Endothelial cell of umbilical vein (primary cell): ENCODE results near the gene CD163L1. TPM values are rescaled to one million over a fixed set of nuclear protein-coding genes. Genes with fewer than 3 reads are reported as not detected.

Experiments used
- BruUV-seq: library from RNA; stranded (reverse); fragments of 400-500 nt; replicated peaks from 2 replicates; lab custom pipeline; 2021; lab: Mats Ljungman, UMichigan
- CTCF ChIA-PET: fragments of 300-600, 350-600 bp; sonication (Branson Sonifier 250); formaldehyde crosslinking; loops from one replicate; lab custom pipeline; 2021; ENCODE audit warnings: antibody characterized with exemption, inconsistent platforms; lab: Charles Lee
- POLR2A ChIA-PET: fragments of 300-600, 350-600 bp; sonication (Branson Sonifier 250); formaldehyde crosslinking; loops from one replicate; lab custom pipeline; 2021; ENCODE audit warnings: antibody characterized with exemption, inconsistent platforms; lab: Charles Lee
- DNase-seq: peaks from one replicate; pipeline ENCODE4 v3.0.0-alpha.2; 2011; ENCODE audit warnings: low read depth, low spot score
- FAIRE-seq: peaks from 2 replicates; lab custom pipeline; 2011; peaks lifted over from hg19 to GRCh38; lab: Jason Lieb, UNC
- H2AFZ ChIP-seq: 2 replicates; pipeline ENCODE4 v1.6.0; 2012; ENCODE audit warnings: low read depth, low read length, control low read depth, inconsistent platforms
- H3K27ac ChIP-seq: 2 replicates; pipeline ENCODE4 v1.5.1; 2011; ENCODE audit warnings: low read depth, mild to moderate bottlenecking, control low read depth, low read length, moderate library complexity; ENCODE audit not compliant: insufficient read depth
- H3K27me3 ChIP-seq, 2 experiments: 2 replicates each; pipeline versions ENCODE4 v1.6.0 to v1.6.1; 2011; ENCODE audit warnings: low read length in 2 of 2, mixed read lengths in 1 of 2; ENCODE audit not compliant: control insufficient read depth in 2 of 2, insufficient read depth in 2 of 2
- H3K36me3 ChIP-seq, 2 experiments: 2 replicates in 1 of 2; 3 replicates in 1 of 2; pipeline ENCODE4 v1.5.1; 2011; ENCODE audit warnings: low read length in 2 of 2, mild to moderate bottlenecking in 1 of 2, moderate library complexity in 1 of 2; ENCODE audit not compliant: control insufficient read depth in 2 of 2, insufficient read depth in 2 of 2; ENCODE audit errors: extremely low read depth in 1 of 2
- H3K4me1 ChIP-seq: 3 replicates; pipeline ENCODE4 v1.5.1; 2011; ENCODE audit warnings: mild to moderate bottlenecking, low read length; ENCODE audit not compliant: control insufficient read depth, insufficient read depth; ENCODE audit errors: extremely low read depth
- H3K4me2 ChIP-seq: 2 replicates; pipeline ENCODE4 v1.6.1; 2011; ENCODE audit warnings: low read length, control low read depth, mixed read lengths; ENCODE audit not compliant: insufficient read depth
- H3K4me3 ChIP-seq, 3 experiments: fragments of 200-600 bp in 1 of 3; sonication (generic), shearing (Covaris generic) in 1 of 3; replicated peaks in 1 of 3; 2 replicates each; pipeline ENCODE4 v1.5.1; 2011 to 2016; ENCODE audit warnings: control low read depth in 3 of 3, low read length in 3 of 3, mild to moderate bottlenecking in 2 of 3, inconsistent platforms in 1 of 3, low read depth in 1 of 3, moderate library complexity in 1 of 3; ENCODE audit not compliant: insufficient read depth in 1 of 3
- H3K79me2 ChIP-seq: 2 replicates; pipeline ENCODE4 v1.6.0; 2012; ENCODE audit warnings: low read length, inconsistent platforms; ENCODE audit not compliant: control insufficient read depth, insufficient read depth
- H3K9ac ChIP-seq: replicated peaks from 2 replicates; pipeline ENCODE3; 2011; ENCODE audit warnings: low read length, control low read depth; ENCODE audit not compliant: insufficient read depth; ENCODE audit errors: extremely low read depth
- H3K9me1 ChIP-seq: replicated peaks from 3 replicates; pipeline ENCODE4 v1.6.0; 2011; ENCODE audit warnings: mild to moderate bottlenecking, low read length; ENCODE audit not compliant: control insufficient read depth, insufficient read depth; ENCODE audit errors: extremely low read depth
- H3K9me3 ChIP-seq: replicated peaks from 2 replicates; pipeline ENCODE4 v1.5.1; 2012; ENCODE audit warnings: low read length, inconsistent platforms; ENCODE audit not compliant: control insufficient read depth, insufficient read depth
- H4K20me1 ChIP-seq: replicated peaks from 2 replicates; pipeline ENCODE3; 2011; ENCODE audit warnings: mild to moderate bottlenecking, low read length; ENCODE audit not compliant: control insufficient read depth, insufficient read depth; ENCODE audit errors: extremely low read depth
- CTCF ChIP-seq, 2 donors: IDR thresholded peaks; 1 replicate in 1 of 2; 2 replicates in 1 of 2; pipeline ENCODE4 v1.5.1; 2011; ENCODE audit warnings: low read length in 2 of 2, mild to moderate bottlenecking in 2 of 2, moderate library complexity in 2 of 2, control low read depth in 1 of 2, inconsistent platforms in 1 of 2, low read depth in 1 of 2; ENCODE audit not compliant: insufficient read depth in 1 of 2; ENCODE audit errors: extremely low read depth in 1 of 2
- EZH2 ChIP-seq: IDR thresholded peaks from 2 replicates; pipeline ENCODE4 v1.6.1; 2012; ENCODE audit warnings: borderline replicate concordance, low read depth, mild to moderate bottlenecking, moderate library complexity, low read length, inconsistent platforms; ENCODE audit not compliant: severe bottlenecking
- FOS ChIP-seq: IDR thresholded peaks from 2 replicates; pipeline ENCODE4 v1.6.1; 2011; ENCODE audit warnings: mild to moderate bottlenecking, low read length, moderate library complexity, borderline replicate concordance; ENCODE audit not compliant: insufficient read depth
- GATA2 ChIP-seq: IDR thresholded peaks from 2 replicates; pipeline ENCODE4 v1.7.0; 2011; ENCODE audit warnings: low read depth, mild to moderate bottlenecking, moderate library complexity, mixed read lengths, low read length; ENCODE audit not compliant: insufficient read length, insufficient read depth
- JUN ChIP-seq: IDR thresholded peaks from 2 replicates; pipeline ENCODE4 v1.6.1; 2011; ENCODE audit warnings: borderline replicate concordance, low read depth; ENCODE audit not compliant: insufficient read length, insufficient read depth
- MAX ChIP-seq: IDR thresholded peaks from 2 replicates; pipeline ENCODE4 v1.6.1; 2011; ENCODE audit not compliant: insufficient read depth, insufficient read length
- MYC ChIP-seq: IDR thresholded peaks from one replicate; pipeline ENCODE4 v1.6.1; 2011; ENCODE audit warnings: mild to moderate bottlenecking, low read depth, low read length
- POLR2A ChIP-seq: IDR thresholded peaks from 2 replicates; pipeline ENCODE4 v1.6.1; 2012; ENCODE audit warnings: low read depth, mild to moderate bottlenecking, control low read depth, low read length
- POLR2AphosphoS5 ChIP-seq: IDR thresholded peaks from 2 replicates; pipeline ENCODE4 v1.6.1; 2012; ENCODE audit warnings: low read depth, mild to moderate bottlenecking, control low read depth, low read length, moderate library complexity; ENCODE audit not compliant: insufficient read depth
- dilution Hi-C: fragments of 300-500 bp; cut with MboI; formaldehyde crosslinking; loops from one replicate; pipeline ENCODE4 v1.15.0; 2019; ENCODE audit warnings: low sequenced_read_pairs; ENCODE audit not compliant: extremely low pct_ligation_motif_present
- intact Hi-C: fragments of 100-400 bp; cut with micrococcal nuclease; formaldehyde crosslinking; loops from one replicate; pipeline ENCODE4 v1.10.0; 2022
- polyA plus RNA-seq, 4 experiments: library from polyadenylated mRNA; depleted of rRNA in 3 of 4; stranded (reverse) in 3 of 4; unstranded in 1 of 4; fragments of >200 nt; gene quantifications; 2 replicates each; pipeline versions ENCODE4 v1.2.1 to v1.2.3, GENCODE V29; 2011 to 2012; ENCODE audit warnings: missing spikeins in 1 of 4
- total RNA-seq: library from RNA; stranded (reverse); gene quantifications from 2 replicates; pipeline ENCODE4 v1.2.3, GENCODE V29; 2021

The CD163L1 gene
- total and polyA plus RNA-seq, 2 donors (not counting 3 experiments of a cell fraction or from before 2014, with no cell fraction given): 2.8 to 7.5 TPM

- no peaks in the 10 kb centered on the region for H3K9me3 ChIP-seq
- no peaks in the 10 kb centered on the region for H3K4me1 ChIP-seq
- no peak for DNase-seq
- peaks cover 0 to 21% of the 10 kb centered on the region in 2 experiments for H3K27me3 ChIP-seq
- no TSS peak for BruUV-seq
- H3K9ac ChIP-seq: no peak overlapping the region
- no peaks in the 10 kb centered on the region for H4K20me1 ChIP-seq
- ChIA-PET POLR2A (no interaction called here), CTCF (interaction anchor here (0.6 to 1.6 kb wide), 12 partner anchors 8 to 314 kb away, joined by 3 to 8 read pairs (median 4); no protein-coding TSS in a partner anchor)
- TF ChIP-seq EZH2 (no peak), FOS (no peak), POLR2A (no peak), CTCF (IDR thresholded peaks at IDR 0.05; ENCODE audit: extremely low read depth in 1 of 2, insufficient read depth in 1 of 2, low read depth in 1 of 2, low read length in 2 of 2) (no peak), POLR2AphosphoS5 (no peak), MAX (no peak), GATA2 (no peak), JUN (no peak), MYC (no peak)
- no peaks in the 10 kb centered on the region for H3K79me2 ChIP-seq
- dilution Hi-C loops (no loop called here), intact Hi-C loops (no loop called here)
- H3K36me3 ChIP-seq: no peaks in the 10 kb centered on the region
- no peak overlapping the region for H3K27ac ChIP-seq
- H3K9me1 ChIP-seq: no peaks in the 10 kb centered on the region
- FAIRE-seq: no peak
- H2AFZ ChIP-seq: no peak overlapping the region
- no peak overlapping the region for H3K4me3 ChIP-seq
- H3K4me2 ChIP-seq: no peak overlapping the region
These were observed 116.0 kb downstream of the CD163L1 start for GRCh38 chr12:7327918-7328317.
